Gastrocnemius medialis (tissue), 4 donors: ENCODE data around the gene ANKRD30A.

Experiments used
- CTCF ChIP-seq, 5 experiments: fragments of 450-650 bp in 3 of 5; fragments of 200-600 bp in 2 of 5; sonication (generic) in 2 of 5; IDR thresholded peaks in 4 of 5; conservative IDR thresholded peaks in 1 of 5; 1 replicate in 4 of 5; 2 replicates in 1 of 5; pipeline ENCODE4 v1.5.1; 2016 to 2019; ENCODE audit warnings: antibody characterized with exemption in 5 of 5, mild to moderate bottlenecking in 3 of 5, moderate library complexity in 3 of 5
- POLR2A ChIP-seq, 2 donors: fragments of 450-650 bp; IDR thresholded peaks; one replicate each; pipeline ENCODE4 v1.6.1; 2017; ENCODE audit warnings: antibody characterized with exemption in 2 of 2, mild to moderate bottlenecking in 2 of 2, moderate library complexity in 2 of 2

- no peak for TF ChIP-seq CTCF (IDR thresholded peaks at IDR 0.05 in 4 of 5, conservative IDR thresholded peaks at IDR 0.05 in 1 of 5)
- no peak for TF ChIP-seq POLR2A (IDR thresholded peaks at IDR 0.05)
Observed at GRCh38 chr10:37222046-37222445, 96.6 kb downstream of the ANKRD30A start.
